ENCODE measurements around the gene NTMT2.

The NTMT2 gene

GRCh38 chr1:170174395-170174794, 28.6 kb downstream of the NTMT2 start:
- Histone ChIP-seq H3K27ac (ENCODE audit: extremely low read depth, low read depth, low read length) (no peak overlapping the region), H3K9me3 (ENCODE audit: control insufficient read depth, insufficient read depth, low read depth, low read length) (no peaks in the 10 kb centered on the region), H3K36me3 (ENCODE audit: control insufficient read depth in 2 of 2, insufficient read depth in 1 of 2, low read length in 2 of 2) (no peaks in the 10 kb centered on the region), H3K4me3 (ENCODE audit: low read depth, low read length) (no peak overlapping the region), H3K4me1 (ENCODE audit: control insufficient read depth, insufficient read depth, low read length) (no peaks in the 10 kb centered on the region)
- ChIA-PET CTCF (no interaction called here), POLR2A (no interaction called here)
- TF ChIP-seq ZNF555 (tag by site-specific recombination; conservative IDR thresholded peaks at IDR 0.05) (no peak), ZNF426 (tag by site-specific recombination; IDR thresholded peaks at IDR 0.05) (no peak), KLF16 (tag by site-specific recombination; IDR thresholded peaks at IDR 0.05) (no peak), OSR2 (tag by site-specific recombination; IDR thresholded peaks at IDR 0.05) (no peak), ZNF610 (tag by site-specific recombination; IDR thresholded peaks at IDR 0.05; ENCODE audit: borderline replicate concordance) (no peak), ZNF132 (tag by site-specific recombination; IDR thresholded peaks at IDR 0.05; ENCODE audit: borderline replicate concordance) (no peak), ZNF223 (tag by site-specific recombination; IDR thresholded peaks at IDR 0.05) (no peak), ZNF830 (tag by site-specific recombination; IDR thresholded peaks at IDR 0.05; ENCODE audit: low read depth) (no peak), ZNF398 (tag by site-specific recombination; IDR thresholded peaks at IDR 0.05) (no peak), EGR2 (tag by site-specific recombination; IDR thresholded peaks at IDR 0.05; ENCODE audit: low read depth) (no peak), ZNF501 (tag by site-specific recombination; IDR thresholded peaks at IDR 0.05) (no peak)

GRCh38 chr1:170175041-170175440, 29.3 kb downstream of the NTMT2 start:
- H3K4me3 ChIP-seq (ENCODE audit: low read depth, low read length): no peak overlapping the region
- no peak overlapping the region for H3K27ac ChIP-seq (ENCODE audit: extremely low read depth, low read depth, low read length)
- no peaks in the 10 kb centered on the region for H3K9me3 ChIP-seq (ENCODE audit: control insufficient read depth, insufficient read depth, low read depth, low read length)
- H3K36me3 ChIP-seq (ENCODE audit: control insufficient read depth in 2 of 2, insufficient read depth in 1 of 2, low read length in 2 of 2): no peaks in the 10 kb centered on the region
- ChIA-PET POLR2A (no interaction called here), CTCF (no interaction called here)
- H3K4me1 ChIP-seq (ENCODE audit: control insufficient read depth, insufficient read depth, low read length): no peaks in the 10 kb centered on the region
- TF ChIP-seq ZNF426 (tag by site-specific recombination; IDR thresholded peaks at IDR 0.05) (no peak), ZNF239 (tag by site-specific recombination; IDR thresholded peaks at IDR 0.05) (no peak), ZFP3 (tag by site-specific recombination; IDR thresholded peaks at IDR 0.05; ENCODE audit: low read depth) (no peak), ZNF585B (tag by site-specific recombination; IDR thresholded peaks at IDR 0.05) (no peak), ZNF701 (tag by site-specific recombination; IDR thresholded peaks at IDR 0.05) (no peak), FEZF1 (tag by site-specific recombination; IDR thresholded peaks at IDR 0.05) (no peak), ZSCAN4 (tag by site-specific recombination; IDR thresholded peaks at IDR 0.05) (no peak), ZNF791 (tag by site-specific recombination; IDR thresholded peaks at IDR 0.05) (no peak), PRDM4 (tag by site-specific recombination; IDR thresholded peaks at IDR 0.05) (no peak), ZNF174 (tag by site-specific recombination; IDR thresholded peaks at IDR 0.05) (no peak), ZNF677 (tag by site-specific recombination; IDR thresholded peaks at IDR 0.05) (no peak), ZNF513 (tag by site-specific recombination; IDR thresholded peaks at IDR 0.05) (no peak), ZNF544 (tag by site-specific recombination; IDR thresholded peaks at IDR 0.05) (no peak), ZNF623 (tag by site-specific recombination; IDR thresholded peaks at IDR 0.05) (no peak), ZNF416 (tag by site-specific recombination; IDR thresholded peaks at IDR 0.05) (no peak), ZNF155 (tag by site-specific recombination; IDR thresholded peaks at IDR 0.05) (no peak), ZNF433 (tag by site-specific recombination; IDR thresholded peaks at IDR 0.05; ENCODE audit: low read depth) (no peak), MEIS1 (CRISPR knock-in tag; IDR thresholded peaks at IDR 0.05; ENCODE audit: borderline replicate concordance) (no peak), ZBTB49 (tag by site-specific recombination; IDR thresholded peaks at IDR 0.05; ENCODE audit: low read depth) (no peak)
